ENCODE data around the gene BTD.

BTD gene, protein sequence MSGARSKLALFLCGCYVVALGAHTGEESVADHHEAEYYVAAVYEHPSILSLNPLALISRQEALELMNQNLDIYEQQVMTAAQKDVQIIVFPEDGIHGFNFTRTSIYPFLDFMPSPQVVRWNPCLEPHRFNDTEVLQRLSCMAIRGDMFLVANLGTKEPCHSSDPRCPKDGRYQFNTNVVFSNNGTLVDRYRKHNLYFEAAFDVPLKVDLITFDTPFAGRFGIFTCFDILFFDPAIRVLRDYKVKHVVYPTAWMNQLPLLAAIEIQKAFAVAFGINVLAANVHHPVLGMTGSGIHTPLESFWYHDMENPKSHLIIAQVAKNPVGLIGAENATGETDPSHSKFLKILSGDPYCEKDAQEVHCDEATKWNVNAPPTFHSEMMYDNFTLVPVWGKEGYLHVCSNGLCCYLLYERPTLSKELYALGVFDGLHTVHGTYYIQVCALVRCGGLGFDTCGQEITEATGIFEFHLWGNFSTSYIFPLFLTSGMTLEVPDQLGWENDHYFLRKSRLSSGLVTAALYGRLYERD

DNA sequence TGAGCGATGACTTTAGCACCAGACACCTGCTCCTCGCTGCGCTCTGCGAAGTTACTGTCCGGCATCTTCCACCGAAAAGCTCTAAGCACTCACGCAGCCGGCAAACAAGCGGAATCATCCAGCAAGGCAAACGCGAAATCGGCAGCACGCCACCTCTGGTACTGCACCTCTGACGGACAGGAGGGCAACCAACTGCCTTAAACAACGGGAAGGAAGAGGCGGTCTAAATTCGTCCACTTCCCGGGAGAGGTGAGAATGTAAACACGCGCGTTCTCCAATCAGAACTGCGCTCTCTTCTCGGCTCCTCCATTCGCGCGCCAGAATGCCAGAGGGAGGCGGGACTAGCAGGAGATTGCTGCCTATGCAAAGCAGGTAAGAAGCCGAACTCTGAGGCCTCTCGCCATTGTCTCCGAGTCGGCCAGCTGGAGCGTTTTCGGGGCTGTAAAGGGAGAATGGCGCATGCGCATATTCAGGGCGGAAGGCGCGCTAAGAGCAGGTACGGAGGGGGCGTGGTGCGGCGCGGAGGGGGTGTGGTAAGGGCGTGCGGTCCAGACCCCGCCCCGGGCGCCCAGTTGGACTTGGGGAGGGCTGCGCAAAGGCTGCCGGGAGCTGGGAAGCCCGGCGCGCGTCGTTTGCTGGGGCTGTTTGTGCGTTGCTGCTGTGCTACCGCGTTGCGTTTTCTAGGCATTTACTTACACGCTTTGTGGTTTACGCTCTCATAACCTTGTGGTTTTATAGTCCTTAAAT is at the start of gene BTD, which contains the start of gene HACL1:
Gene BTD, plus strand, starts transcription at position 347 of the 747 bp plus-strand sequence. CDS start 33,695 bp downstream, outside the sequence.
Gene HACL1, minus strand, starts transcription at position 171 of the 747 bp plus-strand sequence. Its CDS starts 106 bp downstream, at position 65.
- peak within 1 kb of the TSS; percentile 90 for H3K4me3 ChIP-seq (ENCODE audit: low read depth, low read length)

DNA sequence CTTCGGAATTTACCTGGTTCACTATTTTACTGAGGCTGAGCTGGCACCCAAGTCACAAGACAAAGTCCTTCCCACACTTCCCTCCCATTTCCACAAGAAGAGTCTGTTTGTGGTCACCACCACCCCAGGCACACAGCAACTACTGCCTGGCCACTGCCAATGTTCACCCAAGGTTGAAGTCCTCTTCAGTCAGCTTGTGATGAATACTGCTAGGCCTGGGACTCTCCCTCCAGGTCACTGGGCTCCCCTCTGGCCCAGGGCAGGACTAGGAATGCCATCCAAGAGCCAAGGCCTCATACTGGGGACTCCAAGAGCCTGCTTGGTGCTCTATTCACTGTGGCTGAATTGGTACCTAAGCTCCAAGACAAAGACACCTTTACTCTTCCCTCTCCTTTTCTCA is 49.6 kb upstream of the BTD start:
- H3K4me3 ChIP-seq (ENCODE audit: low read depth, low read length), result no peak overlapping the region

DNA sequence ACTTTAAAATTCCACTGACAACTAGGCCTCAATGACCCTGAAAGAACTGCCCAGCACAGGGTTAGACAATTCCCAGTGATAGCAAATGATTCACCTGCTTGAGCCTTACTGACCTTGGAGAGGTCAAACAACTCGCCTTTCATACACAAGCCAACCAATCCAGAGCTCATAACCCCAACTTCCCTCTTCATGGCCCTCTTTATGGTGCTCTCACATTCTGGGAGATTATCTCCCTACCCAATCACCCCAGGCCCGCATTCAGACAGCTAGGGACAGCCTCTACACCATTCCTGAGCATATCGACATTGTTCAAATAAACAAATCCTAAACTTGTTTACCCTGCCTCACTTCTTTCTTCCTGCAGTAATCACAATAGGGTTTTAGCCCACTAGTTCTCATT is 47.8 kb upstream of the BTD start:
- H3K4me3 ChIP-seq (ENCODE audit: low read depth, low read length), result no peak overlapping the region

DNA sequence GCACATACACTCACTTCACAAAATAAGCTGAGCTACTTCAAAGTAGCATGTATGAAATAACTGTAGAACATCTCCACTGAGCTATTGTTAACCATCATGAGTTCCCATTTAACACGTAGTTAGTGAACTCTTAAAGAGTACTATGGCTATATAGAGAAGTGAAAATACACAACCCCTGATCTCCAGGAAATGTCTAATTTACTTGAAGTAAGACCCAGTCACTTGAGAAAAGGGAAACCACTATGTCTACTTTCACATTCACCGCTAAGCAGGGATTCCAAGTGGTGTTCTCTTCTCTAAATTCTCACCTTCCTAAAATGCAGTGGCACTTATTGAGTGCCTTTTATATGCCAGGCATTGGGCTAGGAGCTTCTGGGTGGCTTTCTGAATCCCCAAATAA is 45.0 kb upstream of the BTD start:
- H3K4me3 ChIP-seq (ENCODE audit: low read depth, low read length), result no peak overlapping the region

DNA sequence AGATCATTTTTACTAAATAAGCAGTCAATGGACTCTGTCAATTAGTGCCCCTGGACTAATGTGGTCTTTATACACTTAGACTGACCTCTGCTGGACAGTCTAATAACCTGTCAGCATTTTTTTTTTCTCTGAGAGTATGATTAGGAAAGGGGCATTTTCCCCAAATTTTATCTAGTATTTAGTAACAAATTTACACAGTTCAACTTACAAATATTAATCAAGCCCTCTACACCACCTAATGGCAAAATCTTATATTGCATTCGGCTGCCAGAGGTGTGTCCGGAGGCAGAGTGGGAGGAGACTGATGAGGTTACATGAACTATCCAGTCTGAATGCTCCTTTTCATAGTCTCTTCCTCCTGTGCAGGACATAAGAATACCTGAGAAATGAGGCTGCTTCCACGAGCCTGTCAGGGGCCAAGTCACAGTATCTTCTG is 44.0 kb upstream of the BTD start:
- no peak overlapping the region for H3K4me3 ChIP-seq (ENCODE audit: low read depth, low read length)

- H3K4me3 ChIP-seq (ENCODE audit: low read depth, low read length), result no peak overlapping the region
These were observed 43.0 kb upstream of the BTD start for GRCh38 chr3:15558581-15558980.

- no peak overlapping the region for H3K4me3 ChIP-seq (ENCODE audit: low read depth, low read length)
These were observed 39.0 kb upstream of the BTD start for GRCh38 chr3:15562560-15562959.

DNA sequence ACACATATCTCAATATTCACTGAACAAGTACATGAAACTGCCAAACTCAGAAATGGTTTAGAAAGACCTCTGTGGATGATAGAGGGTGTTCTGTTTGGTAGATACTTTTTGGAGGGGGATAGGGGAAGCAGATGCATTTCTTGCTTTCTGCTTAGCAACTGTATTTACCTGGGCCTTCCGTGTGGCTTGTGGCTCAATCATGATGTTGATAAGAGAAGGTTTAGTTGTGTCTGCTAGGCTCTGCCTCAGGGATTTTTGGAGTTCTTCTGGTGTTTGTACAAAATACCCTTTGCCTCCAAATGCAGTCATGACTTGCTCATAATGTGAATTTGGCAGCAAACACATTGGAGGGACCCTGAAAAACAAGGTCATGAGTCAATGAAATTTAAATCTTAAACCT is 38.4 kb upstream of the BTD start:
- no peak overlapping the region for H3K4me3 ChIP-seq (ENCODE audit: low read depth, low read length)

DNA sequence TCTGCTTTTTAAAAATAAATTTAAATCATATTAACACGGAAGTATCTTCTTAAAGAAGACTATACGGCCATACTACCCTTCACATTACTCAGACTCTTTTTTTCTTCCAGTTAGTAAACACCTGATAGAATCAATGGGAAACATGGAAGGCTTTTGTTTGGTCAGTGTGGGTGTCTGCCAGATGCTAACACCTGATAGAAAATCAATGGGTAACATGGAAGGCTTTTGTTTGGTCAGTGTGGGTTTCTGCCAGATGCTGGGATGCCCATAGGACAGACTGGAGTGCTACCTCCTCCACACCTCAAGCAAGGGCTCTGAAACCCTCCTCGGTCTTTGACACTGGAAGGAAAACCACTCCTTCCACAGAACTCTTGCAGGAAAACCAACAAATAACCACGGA is 29.4 kb upstream of the BTD start:
- no peak overlapping the region for H3K4me3 ChIP-seq (ENCODE audit: low read depth, low read length)

DNA sequence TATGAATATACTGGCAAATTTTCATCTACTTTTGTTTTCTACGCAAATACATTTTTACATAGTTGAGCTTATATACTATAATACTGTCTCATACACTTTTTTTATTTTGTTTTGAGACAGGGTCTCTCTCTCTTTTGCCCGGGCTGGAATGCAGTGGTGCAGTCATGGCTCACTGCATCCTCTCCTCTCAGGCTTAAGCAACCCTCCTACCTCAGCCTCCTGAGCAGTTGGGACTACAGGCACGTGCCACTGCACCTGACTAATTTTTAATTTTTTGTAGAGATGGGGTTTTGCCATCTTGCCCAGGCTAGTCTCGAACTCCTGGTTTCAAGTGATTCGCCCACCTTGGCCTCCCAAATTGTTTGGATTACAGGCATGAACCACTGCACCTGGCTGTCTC is 26.1 kb upstream of the BTD start:
- H3K4me3 ChIP-seq (ENCODE audit: low read depth, low read length), result no peak overlapping the region

DNA sequence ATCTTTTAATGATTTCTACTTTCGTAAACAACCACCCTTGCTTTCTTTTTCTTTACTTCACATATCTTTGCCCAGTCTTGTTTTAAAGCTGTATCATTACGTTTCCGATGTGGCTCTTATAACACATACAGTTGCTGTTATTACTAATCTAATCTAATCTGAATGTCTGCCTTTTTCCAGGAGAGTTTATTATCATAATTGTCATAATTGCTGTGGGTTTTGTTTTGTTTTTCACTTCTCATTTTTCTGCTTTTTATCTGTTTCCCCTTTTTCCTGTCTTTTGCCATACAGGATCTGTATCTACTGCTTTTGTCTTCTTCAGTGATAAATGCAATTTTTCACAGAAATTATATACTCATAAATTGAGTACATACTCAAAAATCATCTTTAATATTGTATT is 25.1 kb upstream of the BTD start:
- no peak overlapping the region for H3K4me3 ChIP-seq (ENCODE audit: low read depth, low read length)

GRCh38 chr3:15578289-15578867 is 23.2 kb upstream of the BTD start:
- H3K4me3 ChIP-seq (ENCODE audit: low read depth, low read length), result no peak overlapping the region

DNA sequence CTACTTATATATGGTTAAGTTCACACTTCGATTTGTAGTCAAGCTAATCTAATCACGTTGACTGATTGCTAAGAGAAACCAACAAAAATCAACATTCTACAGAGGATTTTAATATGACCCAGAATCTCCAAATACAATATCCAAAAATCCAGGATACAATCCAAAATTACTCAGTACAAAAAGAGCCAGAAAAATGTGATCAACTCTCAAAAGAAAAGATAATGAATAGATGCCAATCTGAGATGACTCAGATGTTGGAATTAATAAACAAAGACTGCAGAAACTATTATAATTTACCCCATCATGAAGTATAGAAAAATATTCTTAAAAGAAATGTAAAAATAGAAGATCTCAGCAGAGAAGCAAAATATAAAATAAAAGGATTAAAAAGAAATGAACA is 22.5 kb upstream of the BTD start:
- H3K4me3 ChIP-seq (ENCODE audit: low read depth, low read length), result no peak overlapping the region

DNA sequence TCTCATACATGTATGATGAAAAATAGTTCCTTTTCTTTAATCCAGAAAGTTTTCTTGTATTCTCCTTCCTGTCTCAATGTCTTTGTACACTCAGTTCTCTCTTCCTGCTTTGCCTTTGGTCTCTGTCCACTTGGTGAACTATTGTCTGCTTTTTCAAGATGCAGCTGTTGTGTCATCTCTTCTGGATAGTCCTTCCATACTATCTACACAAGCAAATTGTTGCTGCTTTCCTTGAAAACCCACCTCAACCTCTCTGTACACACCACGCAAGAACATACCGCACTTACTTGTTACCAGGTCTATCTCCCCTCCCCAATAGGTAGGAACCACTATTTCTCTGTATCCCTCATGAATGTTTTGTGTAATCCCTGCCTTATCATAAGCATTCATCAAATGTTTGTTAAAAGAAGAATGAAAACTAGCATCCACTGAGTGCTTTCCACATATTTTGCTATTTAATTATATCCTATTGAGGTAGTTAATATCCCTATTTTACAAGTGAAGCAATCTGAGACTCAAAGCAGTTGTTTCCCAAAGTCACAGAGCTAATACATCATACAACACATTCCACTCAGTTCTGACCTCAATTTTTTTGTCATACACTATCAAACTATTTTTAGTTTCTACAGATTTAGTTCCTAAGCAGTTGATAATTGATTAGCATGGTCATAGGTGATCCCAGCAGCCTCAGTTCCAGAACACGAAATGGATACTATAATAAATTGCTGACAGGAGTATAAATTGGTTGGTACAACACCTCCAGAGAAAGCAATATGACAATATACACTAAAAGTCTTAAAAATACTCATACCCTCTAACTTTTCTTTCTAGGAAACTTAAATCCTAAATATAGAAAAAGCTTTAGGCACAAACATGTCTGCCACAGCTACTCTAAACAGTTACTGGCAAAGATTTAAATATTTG is 19.8 kb upstream of the BTD start:
- H3K4me3 ChIP-seq (ENCODE audit: low read depth, low read length), result no peak overlapping the region

DNA sequence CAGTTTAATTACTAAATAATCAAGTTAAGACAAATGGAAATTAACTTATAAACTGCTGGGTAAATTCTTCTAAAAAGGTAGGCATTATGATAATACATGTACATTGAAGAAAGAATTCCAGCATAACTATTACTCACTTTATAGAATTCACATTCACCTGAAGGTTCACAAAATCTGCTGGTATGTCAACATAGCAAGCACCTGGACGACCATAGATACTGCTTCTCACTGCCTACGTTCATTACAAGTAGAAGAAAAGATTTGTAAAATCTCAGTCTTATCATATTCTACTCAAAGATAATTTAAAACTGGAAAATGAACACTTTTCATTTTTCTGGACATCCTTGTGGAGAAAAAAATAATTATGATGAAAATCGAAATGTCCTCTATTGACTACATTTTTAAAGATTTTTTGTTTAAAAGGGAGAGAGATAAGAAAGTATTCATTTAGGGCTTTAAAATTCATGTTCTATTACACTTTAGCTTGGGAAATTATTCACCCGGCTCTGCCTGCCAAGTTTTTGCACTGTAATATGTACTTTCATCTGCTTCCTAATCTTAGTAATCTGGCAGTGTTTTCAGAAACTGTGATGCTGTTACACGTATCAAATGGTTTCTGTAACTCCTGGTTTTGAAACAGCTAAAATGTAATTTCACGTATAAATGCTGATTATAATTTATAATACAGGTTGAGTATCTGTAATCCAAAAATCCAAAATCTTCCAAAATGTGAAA is 16.3 kb upstream of the BTD start:
- no peak overlapping the region for H3K4me3 ChIP-seq (ENCODE audit: low read depth, low read length)

GRCh38 chr3:15591242-15591641 is 10.3 kb upstream of the BTD start:
- no peak overlapping the region for H3K4me3 ChIP-seq (ENCODE audit: low read depth, low read length)

- no peak overlapping the region for H3K4me3 ChIP-seq (ENCODE audit: low read depth, low read length)
These were observed 9.6 kb upstream of the BTD start for GRCh38 chr3:15591928-15592327.

DNA sequence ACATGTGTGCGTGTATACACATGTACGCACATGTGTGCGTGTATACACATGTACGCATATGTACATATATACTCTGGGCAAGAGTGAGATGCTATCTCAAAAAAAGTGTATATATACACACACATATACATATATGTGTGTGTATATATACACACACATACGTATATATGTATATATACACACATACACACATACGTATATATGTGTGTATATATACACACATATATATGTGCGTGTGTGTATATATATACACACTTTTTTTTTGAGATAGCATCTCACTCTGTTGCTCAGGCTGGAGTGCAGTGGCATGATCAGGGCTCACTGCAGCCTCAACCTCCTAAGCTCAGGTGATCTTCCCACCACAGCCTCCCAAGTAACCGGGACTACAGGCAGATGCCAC is 8.6 kb upstream of the BTD start:
- no peak overlapping the region for H3K4me3 ChIP-seq (ENCODE audit: low read depth, low read length)

- no peak overlapping the region for H3K4me3 ChIP-seq (ENCODE audit: low read depth, low read length)
These were observed 5.6 kb upstream of the BTD start for GRCh38 chr3:15595955-15596354.

DNA sequence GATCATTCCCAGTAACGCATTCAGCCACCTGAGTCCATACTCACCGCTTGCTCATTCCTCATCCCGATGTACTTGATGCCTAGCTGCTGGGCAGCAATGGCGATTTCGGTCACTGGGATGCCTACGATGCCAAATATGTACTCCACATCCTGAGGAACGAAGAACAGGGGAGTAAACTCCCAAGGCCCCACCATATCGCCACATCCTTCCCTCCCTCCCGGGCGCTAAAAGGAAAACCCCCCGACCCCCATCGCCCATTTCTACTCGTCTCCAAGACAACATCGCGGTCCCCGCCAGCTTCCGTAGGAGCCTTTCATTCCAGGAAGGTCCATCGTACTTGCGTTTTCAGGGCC is 523 bp upstream of the BTD start:
- peak overlapping the region; percentile 90 for H3K4me3 ChIP-seq (ENCODE audit: low read depth, low read length)

All from iPS-11a (cell line).